Activated gamma-delta T cell treated with anti-CD3 and anti-CD28 coated beads, Interleukin-2, amount 50 U/mL, for 16 hours (primary cell): ENCODE data around the gene PLXNA4.
A peak's percentile ranks its signal among the peaks of the same experiment; 100 is the strongest.

Source experiments
- DNase-seq: peaks from one replicate; pipeline ENCODE4 v3.0.0-alpha.2; 2020; ENCODE audit warnings: low read depth

The PLXNA4 gene

DNA sequence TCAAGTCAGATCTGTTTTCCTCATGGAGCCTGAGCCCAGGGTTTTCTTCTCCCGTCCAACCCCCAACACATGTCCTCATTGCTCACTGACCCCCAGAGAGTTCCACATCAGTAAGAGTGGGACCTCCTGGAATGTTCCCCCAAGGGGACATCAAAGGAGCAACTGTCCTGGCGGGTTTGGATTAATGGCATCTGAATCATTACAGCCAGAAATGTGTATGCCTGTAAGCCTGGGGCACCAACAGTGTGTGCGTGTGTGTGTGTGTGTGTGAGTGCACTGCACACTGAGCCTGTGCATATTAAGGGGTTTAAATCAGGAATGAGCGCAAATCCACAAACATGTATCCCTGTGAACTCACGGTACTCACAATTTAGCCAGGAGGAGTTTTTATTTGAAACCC is 222.3 kb downstream of the PLXNA4 start:
- no peak for DNase-seq

GRCh38 chr7:132352800-132353199 is 223.5 kb downstream of the PLXNA4 start:
- no peak for DNase-seq

GRCh38 chr7:132351954-132352499 is 224.2 kb downstream of the PLXNA4 start:
- no peak for DNase-seq

DNA sequence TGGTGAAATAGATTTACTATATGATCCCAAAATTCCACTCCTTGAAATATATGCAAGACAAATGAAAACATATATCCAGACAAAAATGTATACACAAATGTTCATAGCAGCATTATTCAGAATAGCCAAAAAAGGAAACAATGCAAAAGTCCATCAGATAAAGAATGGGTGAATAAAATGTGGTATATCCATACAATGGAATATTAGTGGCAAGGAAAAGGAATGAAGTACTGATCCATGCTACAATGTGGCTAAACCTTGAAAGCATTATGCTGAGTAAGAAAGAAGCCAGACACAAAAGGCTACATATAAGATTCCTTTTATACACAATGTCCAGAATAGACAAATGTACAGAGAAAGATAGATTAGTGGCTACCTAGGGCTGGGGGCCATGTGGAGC is 225.5 kb downstream of the PLXNA4 start:
- no peak for DNase-seq

GRCh38 chr7:132349075-132349474 is 227.2 kb downstream of the PLXNA4 start:
- DNase-seq = no peak

DNA sequence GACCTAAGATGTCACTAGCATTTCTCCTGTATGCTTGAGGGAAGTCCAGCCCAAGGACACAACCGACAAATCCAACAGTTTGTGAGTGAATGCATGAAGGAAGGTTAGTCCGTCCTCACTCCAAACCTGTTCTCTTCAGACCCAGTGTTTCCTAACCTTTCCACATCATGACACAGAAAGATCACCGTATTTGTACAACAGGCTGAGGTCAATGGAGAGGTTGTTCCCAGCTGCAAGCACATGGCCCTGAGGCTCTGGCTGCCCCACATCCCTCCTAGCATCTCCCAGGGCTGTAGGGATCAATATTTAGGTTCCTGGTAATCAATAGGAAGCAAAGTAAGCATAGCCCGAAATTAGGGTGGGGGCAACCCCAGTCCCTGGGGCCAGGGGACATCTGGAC is 227.9 kb downstream of the PLXNA4 start:
- no peak for DNase-seq

- no peak for DNase-seq
Measured at GRCh38 chr7:132347858-132348257, 228.4 kb downstream of the PLXNA4 start.

GRCh38 chr7:132347123-132347522 is 229.1 kb downstream of the PLXNA4 start:
- DNase-seq = no peak

GRCh38 chr7:132345543-132346129 is 230.6 kb downstream of the PLXNA4 start:
- DNase-seq = no peak

- DNase-seq = no peak
Measured at GRCh38 chr7:132345030-132345429, 231.2 kb downstream of the PLXNA4 start.

- no peak for DNase-seq
Measured at GRCh38 chr7:132343199-132343598, 233.1 kb downstream of the PLXNA4 start.

DNA sequence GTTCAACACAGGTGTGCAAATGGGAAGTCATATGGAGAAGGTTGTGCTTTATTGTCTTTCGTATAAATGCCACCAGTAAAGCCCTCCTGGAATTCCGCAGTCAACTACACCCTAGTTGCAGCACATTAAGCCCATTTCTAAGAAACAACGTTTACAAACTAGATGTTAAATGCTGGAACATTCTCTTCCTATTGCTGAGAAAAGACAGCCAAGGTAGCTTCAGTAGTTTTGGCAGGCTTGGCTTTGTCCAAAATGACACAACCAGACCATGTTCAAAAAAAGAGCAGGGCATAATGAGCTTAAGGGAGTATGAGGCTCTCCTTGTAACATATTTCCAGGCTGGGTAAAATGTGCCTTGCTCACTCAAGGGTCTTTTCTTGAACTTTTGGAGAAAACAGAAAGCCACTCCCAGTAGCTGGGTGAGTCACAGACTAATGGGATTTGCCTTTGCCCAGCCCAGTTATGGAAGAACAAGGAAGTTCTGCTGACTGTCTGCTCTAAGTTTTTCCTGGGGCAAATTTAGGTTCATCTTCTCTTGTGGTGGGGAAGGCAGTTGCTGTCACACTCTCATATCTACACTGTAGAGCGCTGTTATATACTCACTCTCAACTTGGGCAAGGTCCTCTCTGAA is 238.7 kb downstream of the PLXNA4 start:
- no peak for DNase-seq

DNA sequence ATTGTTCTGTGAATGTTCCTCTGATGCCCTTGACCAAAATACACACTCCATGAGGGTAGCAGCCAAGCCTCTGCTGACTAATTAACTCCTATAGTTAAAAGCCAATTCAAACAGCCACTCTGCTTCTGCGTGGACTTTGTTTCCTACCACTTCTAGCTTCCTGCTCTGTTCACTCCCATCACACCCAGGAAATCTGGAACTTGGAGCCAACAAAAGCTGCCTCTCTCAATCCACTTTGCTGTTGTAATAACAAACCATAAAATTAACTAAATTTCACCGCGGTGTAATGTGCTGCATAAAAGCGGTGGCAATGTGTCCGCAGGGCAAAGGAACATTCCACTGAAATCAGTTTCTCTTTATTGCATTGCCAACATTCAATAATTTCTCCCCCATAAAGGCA is 239.5 kb downstream of the PLXNA4 start:
- DNase-seq = no peak

DNA sequence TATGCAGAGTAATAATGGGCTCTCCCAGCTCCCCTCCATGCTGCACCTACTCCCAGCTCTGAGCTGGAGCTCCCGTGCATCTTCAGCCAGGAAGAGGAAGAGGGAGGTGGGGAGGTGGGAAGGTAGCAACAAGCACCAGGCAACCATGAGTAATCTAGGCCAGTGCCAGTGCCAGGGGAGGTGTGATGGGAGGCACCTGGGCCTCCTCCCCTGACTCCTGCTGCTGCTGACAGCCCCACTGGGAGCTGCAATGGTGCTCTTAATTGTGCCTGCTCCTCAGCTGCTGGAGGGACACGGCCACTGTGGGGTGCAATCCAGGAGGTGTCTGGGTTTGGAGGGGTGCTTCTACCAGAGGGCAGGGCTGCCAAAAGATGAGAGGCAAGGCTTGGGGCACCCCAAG is 243.0 kb downstream of the PLXNA4 start:
- DNase-seq = no peak

DNA sequence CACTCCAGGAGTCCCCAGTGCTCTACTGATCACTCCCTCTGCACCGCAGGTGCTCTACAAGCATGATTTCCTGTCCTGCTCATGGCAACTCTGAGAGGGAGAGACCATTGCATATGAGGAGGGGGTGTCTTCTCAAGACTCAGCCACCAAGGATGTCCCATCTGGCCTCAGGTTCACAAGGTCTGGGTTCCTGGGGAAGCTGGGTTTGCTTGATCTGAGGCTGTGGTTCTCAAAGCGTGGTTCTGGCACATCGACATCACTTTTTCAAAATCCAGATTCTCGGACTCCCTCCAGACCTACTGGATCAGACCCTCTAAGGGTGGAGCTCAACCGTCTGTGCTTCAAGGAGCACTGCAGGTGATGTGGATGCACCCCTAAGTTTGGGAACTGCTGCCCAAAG is 247.5 kb downstream of the PLXNA4 start:
- DNase-seq = no peak

- DNase-seq = no peak
Measured at GRCh38 chr7:132328047-132328620, 248.1 kb downstream of the PLXNA4 start.

- no peak for DNase-seq
Measured at GRCh38 chr7:132326878-132327589, 249.2 kb downstream of the PLXNA4 start.

DNA sequence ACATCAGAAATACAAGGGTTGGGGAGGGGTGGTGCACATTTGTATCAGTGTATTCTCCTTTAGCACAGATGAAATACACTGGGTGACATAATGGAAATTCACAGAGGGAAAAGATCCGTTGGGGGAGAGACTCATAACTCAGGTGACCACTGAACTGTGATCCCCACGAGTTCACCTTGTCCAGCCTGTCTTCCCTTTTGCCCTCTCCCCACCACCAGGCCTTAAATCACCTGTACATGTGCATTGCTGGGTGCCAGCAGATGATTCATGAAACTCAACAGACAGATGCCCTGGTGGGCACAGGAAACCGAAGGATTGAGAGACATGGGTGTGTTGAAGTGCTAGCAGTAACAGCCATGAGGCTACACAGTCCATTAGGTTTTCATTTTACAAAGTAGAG is 253.3 kb downstream of the PLXNA4 start:
- DNase-seq = no peak

- no peak for DNase-seq
Measured at GRCh38 chr7:132321387-132321786, 254.9 kb downstream of the PLXNA4 start.

DNA sequence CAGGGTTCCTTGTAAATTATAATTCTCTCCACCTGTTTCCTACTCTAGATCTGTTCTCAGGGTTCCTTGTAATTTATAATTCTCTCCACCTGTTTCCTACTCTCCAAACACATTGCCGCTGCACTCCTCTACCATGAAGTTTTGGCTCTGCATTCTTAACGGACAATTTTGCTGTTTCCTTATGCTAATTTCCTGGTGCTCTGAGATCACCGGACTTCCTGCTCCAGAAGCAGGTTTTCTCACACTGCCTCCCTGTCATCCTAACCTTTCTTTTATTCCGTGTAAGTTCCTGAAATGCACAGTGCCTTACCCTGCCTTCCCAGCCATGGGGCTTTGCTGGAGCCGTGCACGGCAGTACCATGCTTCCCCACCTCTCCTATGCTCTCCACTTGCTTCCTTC is 256.8 kb downstream of the PLXNA4 start:
- DNase-seq = no peak

DNA sequence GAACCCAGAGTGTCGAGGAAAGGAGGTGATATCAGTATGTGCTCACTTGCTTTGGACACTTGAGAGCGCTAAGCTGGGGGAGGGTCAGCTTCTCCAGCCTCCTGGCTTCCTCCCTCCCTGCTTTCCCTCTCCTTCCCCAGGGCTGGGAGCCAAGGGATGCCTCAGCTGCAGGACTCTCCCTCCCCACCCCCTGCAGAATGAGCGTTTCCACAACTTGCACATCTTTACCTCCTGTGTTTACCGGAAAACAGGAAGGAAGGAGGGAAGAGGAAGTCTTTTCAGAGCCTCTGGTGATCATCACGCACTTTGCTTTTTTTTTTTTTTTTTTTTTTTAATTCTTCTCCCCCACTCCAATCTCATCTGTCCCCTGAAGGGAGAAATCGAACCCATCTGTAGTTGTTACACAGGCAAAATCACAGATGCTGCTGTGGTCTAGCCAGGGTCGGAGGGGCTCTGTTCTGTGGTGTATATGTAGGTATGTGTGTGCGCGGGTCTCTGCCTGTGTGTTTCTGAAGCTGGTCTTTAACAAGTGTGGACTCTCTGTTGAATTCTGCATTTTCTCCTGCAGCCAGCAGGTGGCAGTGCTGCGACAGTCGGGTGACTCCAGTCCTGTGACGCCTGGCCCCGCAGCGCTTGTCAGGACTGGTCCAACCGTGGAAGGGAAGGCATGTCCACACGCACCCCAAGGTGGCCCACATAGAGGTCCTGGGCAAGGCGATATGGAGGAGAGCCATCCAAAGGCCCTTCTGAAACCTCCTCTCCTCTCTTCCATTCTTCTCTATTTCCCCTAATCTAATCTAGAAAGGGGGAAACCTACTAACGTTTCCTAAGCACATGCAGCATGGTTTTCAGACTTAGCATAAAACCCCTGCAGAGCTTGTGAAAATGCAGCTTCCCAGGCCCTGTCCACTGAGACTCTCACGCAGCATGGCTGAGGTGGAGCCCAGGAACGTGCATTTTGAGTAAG is 257.6 kb downstream of the PLXNA4 start:
- peak; percentile 63 for DNase-seq
